Peyer's patch (tissue), 4 donors: Measurements from ENCODE around the gene SPINK6. TPM values are rescaled to one million over a fixed set of nuclear protein-coding genes. Genes with fewer than 3 reads are reported as not detected.

Experiments
- DNase-seq, 3 donors: peaks; one replicate each; pipeline ENCODE4 v3.0.0-alpha.2; 2017 to 2019
- H3K27ac ChIP-seq, 4 donors: fragments of 200-600 bp; sonication (generic); one replicate each; pipeline ENCODE4 v1.5.1; 2016 to 2019
- H3K27me3 ChIP-seq, 2 donors: fragments of 200-600 bp; sonication (generic); one replicate each; pipeline ENCODE4 v1.5.1; 2019
- H3K36me3 ChIP-seq, 3 donors: fragments of 200-600 bp; sonication (generic); one replicate each; pipeline ENCODE4 v1.5.1; 2016 to 2019
- H3K4me1 ChIP-seq, 4 donors: fragments of 200-600 bp; sonication (generic); one replicate each; pipeline ENCODE4 v1.5.1; 2016 to 2019
- H3K4me3 ChIP-seq, 4 donors: fragments of 200-600 bp; sonication (generic); 1 replicate in 3 of 4; 2 replicates in 1 of 4; pipeline ENCODE4 v1.5.1; 2016 to 2019; ENCODE audit warnings: mild to moderate bottlenecking in 1 of 4
- H3K9me3 ChIP-seq, 4 donors: fragments of 200-600 bp; sonication (generic); one replicate each; pipeline ENCODE4 v1.5.1; 2016 to 2019; ENCODE audit warnings: mild to moderate bottlenecking in 1 of 4
- CTCF ChIP-seq, 6 experiments: fragments of 450-650 bp in 4 of 6; fragments of 200-600 bp in 2 of 6; sonication (generic) in 1 of 6; IDR thresholded peaks; one replicate each; pipeline ENCODE4 v1.5.1; 2017 to 2019; ENCODE audit warnings: antibody characterized with exemption in 6 of 6, mild to moderate bottlenecking in 3 of 6, moderate library complexity in 1 of 6
- POLR2A ChIP-seq, 2 donors: fragments of 450-650 bp; IDR thresholded peaks; one replicate each; pipeline ENCODE4 v1.5.1; 2017; ENCODE audit warnings: antibody characterized with exemption in 2 of 2, mild to moderate bottlenecking in 2 of 2, moderate library complexity in 2 of 2
- total RNA-seq, 4 donors: library from RNA; depleted of rRNA; stranded (reverse); fragments of >200 nt; gene quantifications; one replicate each; pipeline ENCODE4 v1.1.0, GENCODE V29; 2016

Gene SPINK6
- total RNA-seq, 4 donors from 2014 or later = not detected

GRCh38 chr5:148205865-148206264 is 3.0 kb downstream of the SPINK6 start:
- no peak for TF ChIP-seq CTCF (IDR thresholded peaks at IDR 0.05)
- no peak for TF ChIP-seq POLR2A (IDR thresholded peaks at IDR 0.05)
- no peaks in the 10 kb centered on the region for H3K9me3 ChIP-seq
- H3K4me3 ChIP-seq = no peak overlapping the region
- DNase-seq = no peak
- H3K4me1 ChIP-seq = no peaks in the 10 kb centered on the region
- H3K27me3 ChIP-seq = no peaks in the 10 kb centered on the region
- H3K36me3 ChIP-seq = no peaks in the 10 kb centered on the region
- H3K27ac ChIP-seq = no peak overlapping the region

- Histone ChIP-seq H3K4me3 (no peak overlapping the region), H3K36me3 (no peaks in the 10 kb centered on the region), H3K27me3 (no peaks in the 10 kb centered on the region), H3K4me1 (no peaks in the 10 kb centered on the region), H3K27ac (no peak overlapping the region), H3K9me3 (no peaks in the 10 kb centered on the region)
- TF ChIP-seq POLR2A (IDR thresholded peaks at IDR 0.05) (no peak), CTCF (IDR thresholded peaks at IDR 0.05) (no peak)
- DNase-seq = no peak
Observed at GRCh38 chr5:148206620-148207019, 3.8 kb downstream of the SPINK6 start.

GRCh38 chr5:148208226-148208625 is 5.4 kb downstream of the SPINK6 start:
- no peaks in the 10 kb centered on the region for H3K9me3 ChIP-seq
- no peak overlapping the region for H3K27ac ChIP-seq
- no peak for DNase-seq
- H3K4me3 ChIP-seq = no peak overlapping the region
- no peaks in the 10 kb centered on the region for H3K36me3 ChIP-seq
- no peaks in the 10 kb centered on the region for H3K4me1 ChIP-seq
- H3K27me3 ChIP-seq = no peaks in the 10 kb centered on the region
- TF ChIP-seq CTCF (IDR thresholded peaks at IDR 0.05) (no peak), POLR2A (IDR thresholded peaks at IDR 0.05) (no peak)

GRCh38 chr5:148209151-148209770 is 6.4 kb downstream of the SPINK6 start:
- H3K27me3 ChIP-seq = no peaks in the 10 kb centered on the region
- no peak overlapping the region for H3K27ac ChIP-seq
- H3K9me3 ChIP-seq = no peaks in the 10 kb centered on the region
- H3K36me3 ChIP-seq = no peaks in the 10 kb centered on the region
- no peaks in the 10 kb centered on the region for H3K4me1 ChIP-seq
- TF ChIP-seq POLR2A (IDR thresholded peaks at IDR 0.05) (no peak), CTCF (IDR thresholded peaks at IDR 0.05) (no peak)
- DNase-seq = no peak
- H3K4me3 ChIP-seq = no peak overlapping the region

- Histone ChIP-seq H3K36me3 (no peaks in the 10 kb centered on the region), H3K4me3 (no peak overlapping the region), H3K4me1 (no peaks in the 10 kb centered on the region), H3K27me3 (no peaks in the 10 kb centered on the region), H3K27ac (no peak overlapping the region), H3K9me3 (no peaks in the 10 kb centered on the region)
- no peak for TF ChIP-seq POLR2A (IDR thresholded peaks at IDR 0.05)
- TF ChIP-seq CTCF (IDR thresholded peaks at IDR 0.05) = no peak
- DNase-seq = no peak
Observed at GRCh38 chr5:148214665-148215185, 11.9 kb downstream of the SPINK6 start.
